Measurements from ENCODE around the gene ANKEF1.

DNA sequence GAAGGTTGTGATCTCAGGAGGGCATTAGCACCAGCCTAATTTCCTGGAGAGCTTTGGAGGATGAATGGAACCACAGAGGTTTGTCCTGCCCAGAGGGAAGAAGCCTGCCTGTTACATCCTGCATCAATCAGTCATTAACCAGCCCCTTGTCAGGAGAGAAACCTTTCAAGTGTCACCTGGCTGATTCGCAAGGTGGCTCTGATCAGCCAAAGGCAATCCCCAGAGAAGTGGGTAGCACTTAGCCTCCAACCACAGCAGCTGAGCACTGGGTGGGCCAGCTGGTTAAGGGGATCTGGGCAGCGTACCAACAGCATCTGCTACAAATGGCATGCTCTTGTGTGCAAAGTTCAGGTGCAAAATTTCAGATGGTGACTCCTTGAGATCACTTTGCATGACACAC, 26.9 kb downstream of the ANKEF1 start:
- TF ChIP-seq CTCF (IDR thresholded peaks at IDR 0.05) = no peak
- TF ChIP-seq POLR2A (IDR thresholded peaks at IDR 0.05) = no peak

Measured in testis (tissue), 2 donors.